ENCODE measurements around the gene SHROOM3.

GRCh38 chr4:76484654-76485053 lies 49.6 kb downstream of the SHROOM3 start:
- TF ChIP-seq CTCF (IDR thresholded peaks at IDR 0.05) (no peak), ZFX (IDR thresholded peaks at IDR 0.05; ENCODE audit: borderline replicate concordance) (no peak)
